K562 (cell line): ENCODE measurements around the gene SLC5A12. TPM values are rescaled to one million over a fixed set of nuclear protein-coding genes. Genes with fewer than 3 reads are reported as not detected.

Experiments
- ATAC-seq: fragments of 200-7000 bp; cut with Tn5 transposase; 3 replicates; pipeline ENCODE4 v1.9.1; 2020; ENCODE audit warnings: moderate library complexity
- BruUV-seq: library from RNA; stranded (reverse); fragments of 400-500 nt; replicated peaks from 2 replicates; lab custom pipeline; 2021; lab: Mats Ljungman, UMichigan
- CTCF ChIA-PET: fragments of 300-600 bp; formaldehyde crosslinking; extraction: SDS; loops from one replicate; lab custom pipeline; 2021; ENCODE audit warnings: low intra/inter-chr PET ratio; lab: Yijun Ruan, JAX
- POLR2A ChIA-PET: fragments of 300-600, 350-650 bp; sonication (Branson Sonifier 250); formaldehyde crosslinking; extraction: SDS; loops from one replicate; lab custom pipeline; 2021; ENCODE audit warnings: antibody characterized with exemption, inconsistent platforms; lab: Yijun Ruan, JAX
- DNase-seq, 4 experiments: peaks; one replicate each; pipeline versions ENCODE4 v3.0.0 to v3.0.0-alpha.2; 2011 to 2018; ENCODE audit warnings: low spot score in 3 of 4, mixed read lengths in 3 of 4; ENCODE audit errors: extremely low read depth in 1 of 4
- FAIRE-seq: peaks from 2 replicates; lab custom pipeline; 2011; peaks lifted over from hg19 to GRCh38; lab: Jason Lieb, UNC
- H2AFZ ChIP-seq: 2 replicates; pipeline ENCODE4 v1.6.0; 2011; ENCODE audit warnings: low read depth, low read length, control low read depth, inconsistent platforms
- H3K27ac ChIP-seq: fragments of 200-600 bp; 3 replicates; pipeline ENCODE4 v1.8.0; 2011; ENCODE audit warnings: low read depth, mild to moderate bottlenecking, control low read depth, inconsistent platforms, low read length, moderate library complexity, mixed read lengths; ENCODE audit errors: extremely low read depth
- H3K27me3 ChIP-seq, 2 experiments: fragments of 300-600 bp in 1 of 2; 2 replicates in 1 of 2; 3 replicates in 1 of 2; pipeline versions ENCODE4 v1.6.0 to v1.8.0; 2011; ENCODE audit warnings: inconsistent platforms in 2 of 2, low read length in 2 of 2, mild to moderate bottlenecking in 1 of 2, mixed read lengths in 1 of 2, moderate library complexity in 1 of 2; ENCODE audit not compliant: control insufficient read depth in 2 of 2, insufficient read depth in 2 of 2
- H3K36me3 ChIP-seq: fragments of 300-600 bp; 3 replicates; pipeline ENCODE4 v1.8.0; 2011; ENCODE audit warnings: mild to moderate bottlenecking, low read length, inconsistent platforms; ENCODE audit not compliant: control insufficient read depth, insufficient read depth
- H3K4me1 ChIP-seq, 2 experiments: fragments of 200-600 bp in 1 of 2; replicated peaks in 1 of 2; 2 replicates in 1 of 2; 3 replicates in 1 of 2; pipeline versions ENCODE4 v1.5.1 to v1.8.0; 2011; ENCODE audit warnings: inconsistent platforms in 2 of 2, low read length in 2 of 2, mild to moderate bottlenecking in 1 of 2, mixed read lengths in 1 of 2, moderate library complexity in 1 of 2; ENCODE audit not compliant: control insufficient read depth in 2 of 2, insufficient read depth in 2 of 2
- H3K4me2 ChIP-seq: 2 replicates; pipeline ENCODE4 v1.6.1; 2011; ENCODE audit warnings: low read length, control low read depth, inconsistent platforms, mixed read lengths; ENCODE audit not compliant: insufficient read depth
- H3K4me3 ChIP-seq: fragments of 200-600 bp; sonication (generic), shearing (Covaris generic); 2 replicates; pipeline ENCODE4 v1.5.1; 2016; ENCODE audit warnings: control low read depth, inconsistent platforms
- H3K79me2 ChIP-seq: fragments of 200-600 bp; 3 replicates; pipeline ENCODE4 v1.8.0; 2011; ENCODE audit warnings: low read length, inconsistent platforms; ENCODE audit not compliant: control insufficient read depth, insufficient read depth
- H3K9ac ChIP-seq, 2 experiments: 2 replicates each; pipeline versions ENCODE4 v1.6.0 to v1.6.1; 2011; ENCODE audit warnings: low read depth in 2 of 2, low read length in 2 of 2, control low read depth in 1 of 2, inconsistent platforms in 1 of 2, mild to moderate bottlenecking in 1 of 2, mixed read lengths in 1 of 2; ENCODE audit not compliant: insufficient read depth in 1 of 2
- H3K9me1 ChIP-seq: one replicate; pipeline ENCODE4 v1.6.0; 2011; ENCODE audit warnings: inconsistent platforms, mild to moderate bottlenecking, low read length, moderate library complexity; ENCODE audit not compliant: control insufficient read depth, insufficient read depth
- H3K9me3 ChIP-seq: replicated peaks from 2 replicates; pipeline ENCODE4 v1.5.1; 2011; ENCODE audit warnings: low read depth, low read length, inconsistent platforms; ENCODE audit not compliant: control insufficient read depth, insufficient read depth
- H4K20me1 ChIP-seq: replicated peaks from 2 replicates; pipeline ENCODE4 v1.6.1; 2011; ENCODE audit warnings: low read length, inconsistent platforms, mixed read lengths; ENCODE audit not compliant: control insufficient read depth, insufficient read depth
- BHLHE40 ChIP-seq: IDR thresholded peaks from 2 replicates; pipeline ENCODE4 v1.6.1; 2011; ENCODE audit warnings: low read length, improper control_type of control experiment
- CBFA2T3 ChIP-seq: fragments of 450-650 bp; IDR thresholded peaks from 2 replicates; pipeline ENCODE4 v1.6.1; 2017
- DIDO1 ChIP-seq: fragments of 450-650 bp; IDR thresholded peaks from 2 replicates; pipeline ENCODE4 v1.6.1; 2016; ENCODE audit warnings: low read depth, missing biosample characterization, missing genetic modification characterization
- FOXA1 ChIP-seq: fragments of 450-650 bp; IDR thresholded peaks from 2 replicates; pipeline ENCODE4 v1.6.1; 2016; ENCODE audit warnings: mild to moderate bottlenecking, borderline replicate concordance
- MLX ChIP-seq, 2 experiments: fragments of 450-650 bp in 1 of 2; sonication (generic) in 1 of 2; formaldehyde crosslinking; conservative IDR thresholded peaks; 2 replicates each; pipeline versions ENCODE4 v1.4.0 to v1.8.1; 2020 to 2022; ENCODE audit warnings: mild to moderate bottlenecking in 1 of 2, missing genetic modification reagents in 1 of 2
- NFE2 ChIP-seq: IDR thresholded peaks from 2 replicates; pipeline ENCODE4 v1.6.1; 2014; ENCODE audit warnings: antibody characterized with exemption, low read depth
- PHB2 ChIP-seq: fragments of 450-650 bp; IDR thresholded peaks from 2 replicates; pipeline ENCODE4 v1.6.1; 2017; ENCODE audit warnings: low read depth
- POLR3A ChIP-seq: IDR thresholded peaks from 2 replicates; pipeline ENCODE4 v1.6.1; 2011; ENCODE audit warnings: borderline replicate concordance, mild to moderate bottlenecking, moderate library complexity; ENCODE audit not compliant: insufficient read length, insufficient read depth; ENCODE audit errors: extremely low read depth
- PTRF ChIP-seq: fragments of 450-650 bp; IDR thresholded peaks from 2 replicates; pipeline ENCODE4 v1.6.1; 2016; ENCODE audit warnings: mild to moderate bottlenecking, missing genetic modification characterization, missing compliant biosample characterization
- TAL1 ChIP-seq: fragments of 450-650 bp; IDR thresholded peaks from 2 replicates; pipeline ENCODE4 v1.6.1; 2016; ENCODE audit warnings: mild to moderate bottlenecking
- U2AF1 ChIP-seq: fragments of 200-400 bp; formaldehyde crosslinking; optimal IDR thresholded peaks from 2 replicates; pipeline ENCODE3; 2017; ENCODE audit warnings: mild to moderate bottlenecking, low read depth, low read length, moderate library complexity
- ZNF124 ChIP-seq: sonication (generic); formaldehyde crosslinking; IDR thresholded peaks from 2 replicates; pipeline ENCODE4 v1.8.1; 2022; ENCODE audit warnings: missing genetic modification reagents
- ZNF668 ChIP-seq: fragments of 250-450 bp; sonication (Bioruptor Pico); IDR thresholded peaks from 2 replicates; pipeline ENCODE4 v1.8.0; 2022; ENCODE audit warnings: mild to moderate bottlenecking, inconsistent platforms
- WGBS: fragments of 100-300 bp; shearing (Covaris generic); methylation state at CpG from one replicate; pipeline ENCODE4 v1.1.6; 2016; ENCODE audit warnings: low coverage, mixed read lengths; ENCODE audit not compliant: insufficient coverage; ENCODE audit errors: missing lambda C conversion rate; 5-methylcytosine and 5-hydroxymethylcytosine counted together
- in situ Hi-C: fragments of 300-500 bp; cut with MboI; formaldehyde crosslinking; loops from 4 replicates; pipeline ENCODE4 v1.15.0; 2018; ENCODE audit warnings: inconsistent platforms, mixed read lengths
- intact Hi-C: fragments of 100-400 bp; cut with micrococcal nuclease; formaldehyde crosslinking; loops from 2 replicates; pipeline ENCODE4 v1.14.2; 2022
- polyA plus RNA-seq, 8 experiments: library from polyadenylated mRNA; depleted of rRNA in 4 of 8; stranded (reverse) in 5 of 8; unstranded in 3 of 8; fragments of >200 nt; fragmentation: Nextera tagmentation in 2 of 8; fragmentation: Illumina TruSeq in 1 of 8; extraction: Ambion mirVana in 2 of 8; extraction: Trizol in 1 of 8; gene quantifications; 2 replicates each; pipeline versions ENCODE4 v1.2.1 to v1.2.3, GENCODE V29; 2011 to 2014; ENCODE audit warnings: inconsistent platforms in 1 of 8, missing spikeins in 1 of 8
- total RNA-seq, 7 experiments: library from RNA; depleted of rRNA in 6 of 7; stranded (reverse); fragments of >200 nt in 6 of 7; fragmentation: Illumina TruSeq in 2 of 7; extraction: Trizol in 2 of 7; gene quantifications; 2 replicates each; pipeline versions ENCODE4 v1.2.1 to v1.2.3, GENCODE V29; 2011 to 2021; ENCODE audit warnings: low replicate concordance in 1 of 7
- TF ChIP-seq, protein P1 (sequence below): fragments of 450-650 bp; formaldehyde crosslinking; IDR thresholded peaks from 2 replicates; pipeline ENCODE4 v1.4.0; 2022; ENCODE audit warnings: missing genetic modification characterization
- TF ChIP-seq, protein P2 (sequence below): conservative IDR thresholded peaks from 2 replicates; pipeline ENCODE4 v1.6.1; 2011; ENCODE audit warnings: low read depth, mild to moderate bottlenecking, low read length; ENCODE audit not compliant: control insufficient read depth

SLC5A12 gene
- total and polyA plus RNA-seq, 9 of the 15 experiments (the other 6 are each of a cell fraction or from before 2014, with no cell fraction given): 0.03 to 0.16 (median 0.06) TPM; not detected in 5

GRCh38 chr11:26632691-26633159 is 89.1 kb downstream of the SLC5A12 start:
- H3K4me3 ChIP-seq: no peak overlapping the region
- ChIA-PET CTCF (no interaction called here), POLR2A (no interaction called here)
- H3K9me3 ChIP-seq: no peaks in the 10 kb centered on the region
- H3K4me2 ChIP-seq: no peak overlapping the region
- H3K79me2 ChIP-seq: no peaks in the 10 kb centered on the region
- no peak for TF ChIP-seq ZNF124 (CRISPR knock-in tag)
- intact Hi-C loops: no loop called here
- H3K27me3 ChIP-seq: no peaks in the 10 kb centered on the region
- in situ Hi-C loops: no loop called here
- DNase-seq (no peak), FAIRE-seq (no peak), ATAC-seq (no peak)
- H4K20me1 ChIP-seq: no peaks in the 10 kb centered on the region
- H3K9me1 ChIP-seq: no peaks in the 10 kb centered on the region
- BruUV-seq: no TSS peak
- H3K27ac ChIP-seq: no peak overlapping the region
- no peaks in the 10 kb centered on the region for H3K4me1 ChIP-seq
- H2AFZ ChIP-seq: no peak overlapping the region
- H3K36me3 ChIP-seq: no peaks in the 10 kb centered on the region
- WGBS: 0% methylated on average over 2 of the region's 2 CpGs
- H3K9ac ChIP-seq: no peak overlapping the region

- ATAC-seq (no peak), FAIRE-seq (no peak), DNase-seq (no peak)
- Histone ChIP-seq H3K9ac (no peak overlapping the region), H3K9me1 (no peaks in the 10 kb centered on the region), H3K27ac (no peak overlapping the region), H3K4me3 (no peak overlapping the region), H4K20me1 (no peaks in the 10 kb centered on the region), H3K79me2 (no peaks in the 10 kb centered on the region), H3K36me3 (no peaks in the 10 kb centered on the region), H3K4me1 (no peaks in the 10 kb centered on the region), H3K4me2 (no peak overlapping the region), H3K9me3 (no peaks in the 10 kb centered on the region), H3K27me3 (no peaks in the 10 kb centered on the region), H2AFZ (no peak overlapping the region)
- in situ Hi-C loops (no loop called here), intact Hi-C loops (no loop called here)
- BruUV-seq: no TSS peak
- ChIA-PET POLR2A (interaction anchor here (0.8 kb wide), 1 partner anchor 104 kb away, joined by 3 read pairs; no protein-coding TSS in a partner anchor), CTCF (no interaction called here)
- WGBS: 0% methylated on average over 1 of the region's 1 CpG
- no peak for TF ChIP-seq MLX (CRISPR knock-in tag; conservative IDR thresholded peaks at IDR 0.05)
- TF ChIP-seq, protein P1, sequence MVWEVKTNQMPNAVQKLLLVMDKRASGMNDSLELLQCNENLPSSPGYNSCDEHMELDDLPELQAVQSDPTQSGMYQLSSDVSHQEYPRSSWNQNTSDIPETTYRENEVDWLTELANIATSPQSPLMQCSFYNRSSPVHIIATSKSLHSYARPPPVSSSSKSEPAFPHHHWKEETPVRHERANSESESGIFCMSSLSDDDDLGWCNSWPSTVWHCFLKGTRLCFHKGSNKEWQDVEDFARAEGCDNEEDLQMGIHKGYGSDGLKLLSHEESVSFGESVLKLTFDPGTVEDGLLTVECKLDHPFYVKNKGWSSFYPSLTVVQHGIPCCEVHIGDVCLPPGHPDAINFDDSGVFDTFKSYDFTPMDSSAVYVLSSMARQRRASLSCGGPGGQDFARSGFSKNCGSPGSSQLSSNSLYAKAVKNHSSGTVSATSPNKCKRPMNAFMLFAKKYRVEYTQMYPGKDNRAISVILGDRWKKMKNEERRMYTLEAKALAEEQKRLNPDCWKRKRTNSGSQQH (CRISPR knock-in tag): no peak
- TF ChIP-seq PHB2: no peak
- TF ChIP-seq BHLHE40: no peak
- TF ChIP-seq POLR3A: no peak
- no peak for TF ChIP-seq NFE2
- no peak for TF ChIP-seq U2AF1
- TF ChIP-seq PTRF (tag): no peak
- TF ChIP-seq TAL1: no peak
- TF ChIP-seq FOXA1: no peak
- no peak for TF ChIP-seq DIDO1 (tag)
- no peak for TF ChIP-seq CBFA2T3
- TF ChIP-seq ZNF668 (CRISPR knock-in tag): no peak
- TF ChIP-seq, protein P2, sequence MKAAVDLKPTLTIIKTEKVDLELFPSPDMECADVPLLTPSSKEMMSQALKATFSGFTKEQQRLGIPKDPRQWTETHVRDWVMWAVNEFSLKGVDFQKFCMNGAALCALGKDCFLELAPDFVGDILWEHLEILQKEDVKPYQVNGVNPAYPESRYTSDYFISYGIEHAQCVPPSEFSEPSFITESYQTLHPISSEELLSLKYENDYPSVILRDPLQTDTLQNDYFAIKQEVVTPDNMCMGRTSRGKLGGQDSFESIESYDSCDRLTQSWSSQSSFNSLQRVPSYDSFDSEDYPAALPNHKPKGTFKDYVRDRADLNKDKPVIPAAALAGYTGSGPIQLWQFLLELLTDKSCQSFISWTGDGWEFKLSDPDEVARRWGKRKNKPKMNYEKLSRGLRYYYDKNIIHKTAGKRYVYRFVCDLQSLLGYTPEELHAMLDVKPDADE: no peak
Observed at GRCh38 chr11:26626346-26626745, 95.5 kb downstream of the SLC5A12 start.
